ENCODE results near the gene NEK6. TPM values are rescaled to one million over a fixed set of nuclear protein-coding genes. Genes with fewer than 3 reads are reported as not detected.

NEK6 gene
- total RNA-seq, 2 experiments from 2014 or later = 5.6 to 16.4 TPM

GRCh38 chr9:124363326-124364096 is 105.8 kb downstream of the NEK6 start:
- no peaks in the 10 kb centered on the region for H3K4me1 ChIP-seq (ENCODE audit: insufficient read depth, low read length, poor library complexity, severe bottlenecking)
- BruUV-seq (replicated peaks) = no TSS peak
- CTCF ChIA-PET (ENCODE audit: unreplicated experiment) = no interaction called here
- H2AFZ ChIP-seq (ENCODE audit: low read length) = no peak overlapping the region
- no peak for TF ChIP-seq CTCF (conservative IDR thresholded peaks at IDR 0.05; ENCODE audit: low read length)
- TF ChIP-seq EZH2phosphoT487 (IDR thresholded peaks at IDR 0.05; ENCODE audit: borderline replicate concordance, low read depth, low read length) = no peak
- no peaks in the 10 kb centered on the region; the same call in 1 of the 2 replicates for H4K20me1 ChIP-seq (ENCODE audit: insufficient read depth, low read length)
- H3K9me2 ChIP-seq (ENCODE audit: insufficient read depth, low read length) = no peaks in the 10 kb centered on the region
- no peak for DNase-seq (ENCODE audit: low spot score)
- intact Hi-C loops (cut with micrococcal nuclease; ENCODE audit: unreplicated experiment) = no loop called here
- H3K79me2 ChIP-seq (ENCODE audit: insufficient read depth, low read depth, low read length) = peaks cover 3% of the 10 kb centered on the region; the same call in 1 of the 2 replicates
- no peak overlapping the region for H3K27ac ChIP-seq (ENCODE audit: low read depth, low read length, poor library complexity, severe bottlenecking)
- no peaks in the 10 kb centered on the region for H3K9me3 ChIP-seq (ENCODE audit: low read length)
- peaks cover 15% of the 10 kb centered on the region; the same call in 1 of the 2 replicates for H3K36me3 ChIP-seq (ENCODE audit: insufficient read depth, low read length)
- POLR2A ChIA-PET = interaction anchor here (1.2 kb wide), 2 partner anchors 14 to 22 kb away, joined by 3 read pairs; no protein-coding TSS in a partner anchor
- H3K4me3 ChIP-seq (ENCODE audit: low read depth, low read length, poor library complexity, severe bottlenecking) = no peak overlapping the region
- no peak overlapping the region for H3K4me2 ChIP-seq (ENCODE audit: low read length)

GRCh38 chr9:124364141-124364540 is 106.4 kb downstream of the NEK6 start:
- Histone ChIP-seq H3K4me1 (ENCODE audit: insufficient read depth, low read length, poor library complexity, severe bottlenecking) (no peaks in the 10 kb centered on the region), H4K20me1 (ENCODE audit: insufficient read depth, low read length) (no peaks in the 10 kb centered on the region), H3K27ac (ENCODE audit: low read depth, low read length, poor library complexity, severe bottlenecking) (no peak overlapping the region), H3K4me3 (ENCODE audit: low read depth, low read length, poor library complexity, severe bottlenecking) (no peak overlapping the region), H3K9me3 (ENCODE audit: low read length) (no peaks in the 10 kb centered on the region), H3K4me2 (ENCODE audit: low read length) (no peak overlapping the region), H2AFZ (ENCODE audit: low read length) (no peak overlapping the region), H3K9me2 (ENCODE audit: insufficient read depth, low read length) (no peaks in the 10 kb centered on the region), H3K36me3 (ENCODE audit: insufficient read depth, low read length) (peaks cover 15% of the 10 kb centered on the region; the same call in 1 of the 2 replicates), H3K79me2 (ENCODE audit: insufficient read depth, low read depth, low read length) (peaks cover 3% of the 10 kb centered on the region; the same call in 1 of the 2 replicates)
- ChIA-PET POLR2A (interaction anchor here (0.6 kb wide), 1 partner anchor 34 kb away, joined by 3 read pairs; no protein-coding TSS in a partner anchor), CTCF (ENCODE audit: unreplicated experiment) (no interaction called here)
- TF ChIP-seq CTCF (conservative IDR thresholded peaks at IDR 0.05; ENCODE audit: low read length) = no peak
- TF ChIP-seq EZH2phosphoT487 (IDR thresholded peaks at IDR 0.05; ENCODE audit: borderline replicate concordance, low read depth, low read length) = no peak
- no TSS peak for BruUV-seq (replicated peaks)
- DNase-seq (ENCODE audit: low spot score) = no peak
- intact Hi-C loops (cut with micrococcal nuclease; ENCODE audit: unreplicated experiment) = no loop called here

- H3K36me3 ChIP-seq (ENCODE audit: insufficient read depth, low read length) = peaks cover 15% of the 10 kb centered on the region; the same call in 1 of the 2 replicates
- H3K9me3 ChIP-seq (ENCODE audit: low read length) = no peaks in the 10 kb centered on the region
- no peaks in the 10 kb centered on the region for H3K4me1 ChIP-seq (ENCODE audit: insufficient read depth, low read length, poor library complexity, severe bottlenecking)
- TF ChIP-seq EZH2phosphoT487 (IDR thresholded peaks at IDR 0.05; ENCODE audit: borderline replicate concordance, low read depth, low read length) = no peak
- no peak for TF ChIP-seq CTCF (conservative IDR thresholded peaks at IDR 0.05; ENCODE audit: low read length)
- intact Hi-C loops (cut with micrococcal nuclease; ENCODE audit: unreplicated experiment) = no loop called here
- H3K4me2 ChIP-seq (ENCODE audit: low read length) = no peak overlapping the region
- H3K4me3 ChIP-seq (ENCODE audit: low read depth, low read length, poor library complexity, severe bottlenecking) = no peak overlapping the region
- DNase-seq (ENCODE audit: low spot score) = no peak
- POLR2A ChIA-PET = no interaction called here
- H3K27ac ChIP-seq (ENCODE audit: low read depth, low read length, poor library complexity, severe bottlenecking) = no peak overlapping the region
- H2AFZ ChIP-seq (ENCODE audit: low read length) = no peak overlapping the region
- no peaks in the 10 kb centered on the region for H3K9me2 ChIP-seq (ENCODE audit: insufficient read depth, low read length)
- BruUV-seq (replicated peaks) = no TSS peak
- H4K20me1 ChIP-seq (ENCODE audit: insufficient read depth, low read length) = no peaks in the 10 kb centered on the region
- CTCF ChIA-PET (ENCODE audit: unreplicated experiment) = no interaction called here
- H3K79me2 ChIP-seq (ENCODE audit: insufficient read depth, low read depth, low read length) = peaks cover 3% of the 10 kb centered on the region; the same call in 1 of the 2 replicates
Observed at GRCh38 chr9:124365036-124365435, 107.3 kb downstream of the NEK6 start.
